Measurements from ENCODE around the gene BBLN. TPM values are rescaled to one million over a fixed set of nuclear protein-coding genes. Genes with fewer than 3 reads are reported as not detected.
A peak's percentile ranks its signal among the peaks of the same experiment; 100 is the strongest.

Gene BBLN
- total RNA-seq, 2 experiments from 2014 or later: 53.6 to 55.9 TPM

DNA sequence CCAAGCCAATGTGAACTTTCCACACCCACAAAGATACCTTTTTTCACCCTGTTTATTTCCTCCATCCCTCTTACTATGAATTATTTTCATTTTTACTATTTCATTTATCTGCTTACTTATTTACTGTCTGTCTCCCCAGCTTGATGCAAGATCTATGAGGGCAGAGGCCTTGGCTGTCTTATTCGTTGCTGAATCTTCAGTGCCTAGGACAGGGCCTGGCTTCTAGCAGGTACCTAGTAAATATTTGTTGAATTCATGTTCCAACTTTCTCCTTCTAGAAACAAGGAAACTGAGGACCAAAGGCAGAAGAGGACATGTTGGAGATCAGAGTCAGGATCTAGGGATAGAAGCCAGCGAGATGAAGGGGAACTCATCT, 42.6 kb downstream of the BBLN start:
- peak overlapping the region; percentile 83 for H3K4me3 Mint-ChIP-seq
- TF ChIP-seq, protein P1, sequence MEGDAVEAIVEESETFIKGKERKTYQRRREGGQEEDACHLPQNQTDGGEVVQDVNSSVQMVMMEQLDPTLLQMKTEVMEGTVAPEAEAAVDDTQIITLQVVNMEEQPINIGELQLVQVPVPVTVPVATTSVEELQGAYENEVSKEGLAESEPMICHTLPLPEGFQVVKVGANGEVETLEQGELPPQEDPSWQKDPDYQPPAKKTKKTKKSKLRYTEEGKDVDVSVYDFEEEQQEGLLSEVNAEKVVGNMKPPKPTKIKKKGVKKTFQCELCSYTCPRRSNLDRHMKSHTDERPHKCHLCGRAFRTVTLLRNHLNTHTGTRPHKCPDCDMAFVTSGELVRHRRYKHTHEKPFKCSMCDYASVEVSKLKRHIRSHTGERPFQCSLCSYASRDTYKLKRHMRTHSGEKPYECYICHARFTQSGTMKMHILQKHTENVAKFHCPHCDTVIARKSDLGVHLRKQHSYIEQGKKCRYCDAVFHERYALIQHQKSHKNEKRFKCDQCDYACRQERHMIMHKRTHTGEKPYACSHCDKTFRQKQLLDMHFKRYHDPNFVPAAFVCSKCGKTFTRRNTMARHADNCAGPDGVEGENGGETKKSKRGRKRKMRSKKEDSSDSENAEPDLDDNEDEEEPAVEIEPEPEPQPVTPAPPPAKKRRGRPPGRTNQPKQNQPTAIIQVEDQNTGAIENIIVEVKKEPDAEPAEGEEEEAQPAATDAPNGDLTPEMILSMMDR (IDR thresholded peaks at IDR 0.05): no peak
- no peak overlapping the region for H3K4me3 ChIP-seq (ENCODE audit: low read length)

DNA sequence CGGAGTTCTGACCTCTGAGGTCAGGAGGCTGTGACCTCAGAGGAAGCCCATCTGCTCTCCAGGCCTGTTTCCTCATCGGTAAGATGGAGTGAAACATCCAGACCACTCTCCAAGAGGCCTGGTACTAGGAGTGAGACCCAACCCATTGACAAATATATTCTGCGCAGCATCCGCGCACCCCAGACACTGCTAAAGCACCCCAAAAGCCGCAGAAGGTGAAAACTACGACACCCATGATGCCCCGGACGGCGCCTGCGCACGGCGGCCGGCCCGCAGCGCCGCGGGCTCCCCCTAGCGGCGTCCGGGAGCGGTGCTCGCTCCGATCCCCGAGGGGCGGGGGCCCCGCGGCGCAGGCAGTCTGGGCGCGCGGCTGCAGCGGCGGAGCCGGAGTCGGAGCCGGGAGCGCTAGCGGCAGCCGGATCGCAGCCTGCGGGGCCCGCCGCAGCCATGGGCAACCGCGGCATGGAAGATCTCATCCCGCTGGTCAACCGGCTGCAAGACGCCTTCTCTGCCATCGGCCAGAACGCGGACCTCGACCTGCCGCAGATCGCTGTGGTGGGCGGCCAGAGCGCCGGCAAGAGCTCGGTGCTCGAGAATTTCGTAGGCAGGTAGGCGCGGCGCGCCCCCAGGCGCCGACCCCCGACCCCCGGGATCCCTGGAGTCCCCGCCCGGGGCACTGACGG, 43.1 kb downstream of the BBLN start, which contains the start of gene DNM1:
Gene DNM1 (plus strand): TSS at position 356 of the 683 bp plus-strand sequence. CDS start 92 bp downstream, at position 448.
- Mint-ChIP-seq H3K36me3 (ENCODE audit: low read depth) (no peaks in the 10 kb centered on the region), H3K4me3 (peak within 1 kb of the TSS; percentile 83), H3K27ac (no peak within 1 kb of the TSS), H3K4me1 (ENCODE audit: low read depth) (peaks cover 5% of the 10 kb centered on the region), H3K27me3 (peaks cover 9% of the 10 kb centered on the region), H3K9me3 (no peaks in the 10 kb centered on the region)
- POLR2A ChIA-PET: interaction anchor here (0.9 to 1.3 kb wide), 3 partner anchors 11 to 47 kb away, joined by 3 to 4 read pairs (median 4); no protein-coding TSS in a partner anchor
- CTCF ChIA-PET: interaction anchor here (1.7 kb wide), 1 partner anchor 10 kb away, joined by 4 read pairs; no protein-coding TSS in a partner anchor
- no peaks in the 10 kb centered on the region for H3K9me3 ChIP-seq (ENCODE audit: control insufficient read depth in 1 of 2, insufficient read depth in 1 of 2, low read length in 2 of 2)
- peaks cover 17% of the 10 kb centered on the region for H3K4me1 ChIP-seq (ENCODE audit: insufficient read depth, low read length)
- peak within 1 kb of the TSS; percentile 55 for H3K4me3 ChIP-seq (ENCODE audit: low read length)
- intact Hi-C loops (cut with DNase I, micrococcal nuclease): loop anchor here (1.0 kb wide), 5 partner anchors 12 to 168 kb away; partner anchors contain the start of genes CIZ1 (in 2 of the 2), GOLGA2 (in 1 of the 2), SWI5 (in 1 of the 2) and URM1 (in 1 of the 2)
- H3K36me3 ChIP-seq (ENCODE audit: insufficient read depth, low read length): no peaks in the 10 kb centered on the region
- DNase-seq (peak; percentile 41 to 91 (median 65)), ATAC-seq (ENCODE audit: poor library complexity) (peak; percentile 98)
- TF ChIP-seq, protein P1 (IDR thresholded peaks at IDR 0.05): peak; percentile 72
- H3K27me3 ChIP-seq (ENCODE audit: control insufficient read depth in 1 of 2, insufficient read depth in 2 of 2, low read length in 2 of 2): peaks cover 11 to 17% of the 10 kb centered on the region in 2 experiments
- H3K27ac ChIP-seq (ENCODE audit: low read depth in 1 of 2, low read length in 2 of 2): no peak within 1 kb of the TSS

More for the DNA sequence above, 42.6 kb downstream of the BBLN start:
- Histone ChIP-seq H3K9me3 (ENCODE audit: control insufficient read depth in 1 of 2, insufficient read depth in 1 of 2, low read length in 2 of 2) (no peaks in the 10 kb centered on the region), H3K27ac (ENCODE audit: low read depth in 1 of 2, low read length in 2 of 2) (no peak overlapping the region), H3K36me3 (ENCODE audit: insufficient read depth, low read length) (no peaks in the 10 kb centered on the region), H3K4me1 (ENCODE audit: insufficient read depth, low read length) (peaks cover 17% of the 10 kb centered on the region), H3K27me3 (ENCODE audit: control insufficient read depth in 1 of 2, insufficient read depth in 2 of 2, low read length in 2 of 2) (peaks cover 11 to 17% of the 10 kb centered on the region in 2 experiments)
- intact Hi-C loops (cut with DNase I, micrococcal nuclease): loop anchor here (1.0 kb wide), 5 partner anchors 11 to 169 kb away; partner anchors contain the start of genes CIZ1 (in 2 of the 2), GOLGA2 (in 1 of the 2), SWI5 (in 1 of the 2) and URM1 (in 1 of the 2)
- Mint-ChIP-seq H3K36me3 (ENCODE audit: low read depth) (no peaks in the 10 kb centered on the region), H3K27me3 (peaks cover 8% of the 10 kb centered on the region), H3K4me1 (ENCODE audit: low read depth) (peaks cover 5% of the 10 kb centered on the region), H3K27ac (no peak overlapping the region), H3K9me3 (no peaks in the 10 kb centered on the region)
- ChIA-PET CTCF (interaction anchor here (1.7 kb wide), 1 partner anchor 10 kb away, joined by 4 read pairs; no protein-coding TSS in a partner anchor), POLR2A (no interaction called here)
- no peak for DNase-seq
- ATAC-seq (ENCODE audit: poor library complexity): no peak

DNA sequence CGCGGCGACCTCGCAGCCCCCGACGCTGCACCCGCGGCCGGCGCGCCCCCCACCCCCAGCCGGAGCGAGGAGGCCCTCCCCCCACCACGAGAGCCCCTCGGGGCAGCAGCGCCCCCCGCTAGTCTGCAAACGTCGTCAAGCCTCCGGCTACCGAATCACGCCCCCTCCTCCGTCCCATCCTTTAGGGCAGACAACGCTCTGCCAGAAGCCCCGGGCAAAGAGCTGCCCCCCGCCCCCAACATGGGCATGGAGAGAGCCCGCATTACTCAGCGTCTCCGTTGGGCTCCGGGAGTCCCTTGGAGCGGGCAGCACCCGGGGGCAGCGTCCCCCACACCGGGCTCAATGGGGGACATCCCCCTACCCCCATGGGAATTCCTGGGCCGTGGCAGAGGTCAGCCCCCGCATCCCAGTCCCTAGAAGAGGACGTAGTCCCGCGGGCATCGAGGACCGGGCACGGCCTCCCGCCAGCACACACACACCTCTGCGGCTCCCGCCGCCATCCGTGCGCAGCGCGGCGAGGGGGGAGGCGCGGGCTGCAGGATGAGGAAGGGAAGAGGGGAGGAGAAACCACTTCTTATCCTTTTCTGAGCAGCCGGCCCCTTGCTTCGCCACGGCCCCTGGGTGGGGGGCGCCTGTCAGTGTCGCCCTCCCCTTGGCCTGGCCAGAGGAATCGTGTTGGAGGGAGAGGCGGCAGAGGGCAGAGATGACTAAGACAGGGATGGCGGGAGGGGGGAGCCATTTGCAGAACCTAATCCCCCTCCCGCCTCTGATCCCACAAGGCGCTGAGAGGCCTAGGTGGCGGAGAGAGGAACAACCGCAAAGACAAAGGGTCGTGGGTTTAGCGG, 43.9 kb downstream of the BBLN start:
- peaks cover 17% of the 10 kb centered on the region for H3K4me1 ChIP-seq (ENCODE audit: insufficient read depth, low read length)
- Mint-ChIP-seq H3K27me3 (peaks cover 14% of the 10 kb centered on the region), H3K36me3 (ENCODE audit: low read depth) (no peaks in the 10 kb centered on the region), H3K9me3 (no peaks in the 10 kb centered on the region), H3K4me3 (peak overlapping the region; percentile 62), H3K27ac (no peak overlapping the region), H3K4me1 (ENCODE audit: low read depth) (peaks cover 5% of the 10 kb centered on the region)
- H3K4me3 ChIP-seq (ENCODE audit: low read length): peak overlapping the region; percentile 55
- TF ChIP-seq, protein P1 (IDR thresholded peaks at IDR 0.05): no peak
- H3K27me3 ChIP-seq (ENCODE audit: control insufficient read depth in 1 of 2, insufficient read depth in 2 of 2, low read length in 2 of 2): peaks cover 11 to 17% of the 10 kb centered on the region in 2 experiments
- DNase-seq (peak in 5 of 14 experiments; percentile 5 to 56 (median 30)), ATAC-seq (ENCODE audit: poor library complexity) (peak; percentile 14)
- H3K36me3 ChIP-seq (ENCODE audit: insufficient read depth, low read length): no peaks in the 10 kb centered on the region
- no peak overlapping the region for H3K27ac ChIP-seq (ENCODE audit: low read depth in 1 of 2, low read length in 2 of 2)
- CTCF ChIA-PET: interaction anchor here (1.7 kb wide), 1 partner anchor 11 kb away, joined by 4 read pairs; no protein-coding TSS in a partner anchor
- H3K9me3 ChIP-seq (ENCODE audit: control insufficient read depth in 1 of 2, insufficient read depth in 1 of 2, low read length in 2 of 2): no peaks in the 10 kb centered on the region
- POLR2A ChIA-PET: interaction anchor here (0.9 to 1.3 kb wide), 3 partner anchors 12 to 47 kb away, joined by 3 to 4 read pairs (median 4); no protein-coding TSS in a partner anchor
- intact Hi-C loops (cut with DNase I, micrococcal nuclease): loop anchor here (1.0 to 2.0 kb wide), 6 partner anchors 13 to 167 kb away; partner anchors contain the start of genes CIZ1 (in 2 of the 2), GOLGA2 (in 1 of the 2), SWI5 (in 1 of the 2) and URM1 (in 1 of the 2)
